Endothelial cell (in vitro differentiated cells): Measurements from ENCODE around the gene WAC. TPM values are rescaled to one million over a fixed set of nuclear protein-coding genes. Genes with fewer than 3 reads are reported as not detected.

Experiments
- DNase-seq: peaks from one replicate; pipeline ENCODE4 v3.0.0; 2021; ENCODE audit warnings: low spot score
- H3K27ac Mint-ChIP-seq: one replicate; pipeline ENCODE4 v1.8.0; 2021; ENCODE audit warnings: mixed read lengths, inconsistent platforms; ENCODE audit not compliant: unreplicated experiment
- H3K27me3 Mint-ChIP-seq: one replicate; pipeline ENCODE4 v1.8.0; 2021; ENCODE audit warnings: mild to moderate bottlenecking, moderate library complexity, mixed read lengths, inconsistent platforms; ENCODE audit not compliant: unreplicated experiment
- H3K36me3 Mint-ChIP-seq: one replicate; pipeline ENCODE4 v1.8.0; 2021; ENCODE audit warnings: mild to moderate bottlenecking, low read depth, mixed read lengths, inconsistent platforms; ENCODE audit not compliant: unreplicated experiment
- H3K4me1 Mint-ChIP-seq: one replicate; pipeline ENCODE4 v1.8.0; 2021; ENCODE audit warnings: mild to moderate bottlenecking, mixed read lengths, inconsistent platforms; ENCODE audit not compliant: unreplicated experiment
- H3K4me3 Mint-ChIP-seq: one replicate; pipeline ENCODE4 v1.8.0; 2021; ENCODE audit warnings: mild to moderate bottlenecking, mixed read lengths, inconsistent platforms; ENCODE audit not compliant: unreplicated experiment
- H3K9me3 Mint-ChIP-seq: one replicate; pipeline ENCODE4 v1.8.0; 2021; ENCODE audit warnings: mixed read lengths, inconsistent platforms; ENCODE audit not compliant: unreplicated experiment
- CTCF ChIP-seq: fragments of 200-600 bp; sonication (generic); IDR thresholded peaks from one replicate; pipeline ENCODE4 v1.5.0; 2021; ENCODE audit warnings: antibody characterized with exemption; ENCODE audit not compliant: unreplicated experiment
- total RNA-seq: library from RNA; stranded (reverse); fragmentation: NEBNext Ultra II Directional; extraction: Animal tissue kit (Norgen Biotek cat#: 25700); gene quantifications from one replicate; pipeline ENCODE4 v1.2.1, GENCODE V29; 2021; ENCODE audit not compliant: unreplicated experiment

WAC gene
- total RNA-seq, 1 donor from 2014 or later = 122 TPM

DNA sequence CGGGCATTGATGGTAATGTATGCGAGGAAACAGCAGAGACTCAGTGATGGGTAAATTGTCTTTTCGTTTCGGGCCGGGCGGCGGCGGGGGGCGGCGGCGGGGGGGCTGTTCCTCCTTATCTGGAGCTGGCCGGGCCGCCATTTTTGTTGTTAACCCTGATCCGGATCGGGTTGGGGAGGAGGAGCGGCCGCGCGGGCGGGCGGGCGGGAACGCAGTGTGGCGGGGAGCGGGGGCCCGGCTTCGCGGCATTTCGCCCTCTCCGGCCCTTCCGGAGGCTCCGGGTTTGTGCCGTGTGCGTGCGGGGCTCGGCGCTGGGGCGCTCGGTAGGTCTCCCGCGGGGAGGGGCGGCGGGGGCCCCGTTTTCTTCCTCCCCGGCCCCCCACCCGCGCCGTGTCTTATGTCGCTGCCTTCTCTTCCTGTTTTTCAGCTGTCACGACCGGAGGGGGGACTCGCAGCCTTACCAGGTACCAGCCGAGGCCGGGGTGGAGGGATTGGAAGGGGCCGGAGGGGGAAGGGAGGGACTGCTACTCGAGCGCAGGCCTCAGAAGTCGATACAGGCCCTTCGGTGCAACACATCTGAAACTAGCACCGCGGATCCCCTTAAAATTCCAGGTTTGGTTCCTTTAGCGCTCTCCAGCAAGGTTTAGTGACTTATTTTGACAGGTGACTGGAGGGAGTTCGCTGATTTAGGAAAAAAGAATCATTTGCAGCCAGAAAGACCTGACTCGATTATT is 820 bp downstream of the WAC start:
- H3K27ac Mint-ChIP-seq = peak overlapping the region; percentile 92
- peaks cover 43% of the 10 kb centered on the region for H3K36me3 Mint-ChIP-seq
- H3K4me1 Mint-ChIP-seq = peaks cover 39% of the 10 kb centered on the region

GRCh38 chr10:28535846-28536245 is 2.9 kb downstream of the WAC start:
- H3K27me3 Mint-ChIP-seq = peaks cover 19% of the 10 kb centered on the region
- H3K9me3 Mint-ChIP-seq = no peaks in the 10 kb centered on the region
- peak overlapping the region; percentile 81 for H3K4me3 Mint-ChIP-seq
- H3K4me1 Mint-ChIP-seq = peaks cover 28% of the 10 kb centered on the region
- H3K36me3 Mint-ChIP-seq = peaks cover 40% of the 10 kb centered on the region
- no peak for DNase-seq
- H3K27ac Mint-ChIP-seq = no peak overlapping the region
- TF ChIP-seq CTCF = no peak

More for the DNA sequence above, 820 bp downstream of the WAC start:
- Mint-ChIP-seq H3K9me3 (no peaks in the 10 kb centered on the region), H3K4me3 (peak overlapping the region; percentile 98), H3K27me3 (peaks cover 24% of the 10 kb centered on the region)
- DNase-seq = peak; percentile 64
- TF ChIP-seq CTCF = no peak

- no peak for DNase-seq
- Mint-ChIP-seq H3K27me3 (peaks cover 9% of the 10 kb centered on the region), H3K4me3 (no peak overlapping the region), H3K27ac (no peak overlapping the region), H3K9me3 (no peaks in the 10 kb centered on the region), H3K36me3 (peaks cover 39% of the 10 kb centered on the region), H3K4me1 (peaks cover 20% of the 10 kb centered on the region)
- TF ChIP-seq CTCF = no peak
These were observed 5.7 kb downstream of the WAC start for GRCh38 chr10:28538595-28538994.

- TF ChIP-seq CTCF = no peak
- Mint-ChIP-seq H3K36me3 (peaks cover 27% of the 10 kb centered on the region), H3K4me3 (no peak overlapping the region), H3K4me1 (peaks cover 10% of the 10 kb centered on the region), H3K27ac (no peak overlapping the region), H3K9me3 (no peaks in the 10 kb centered on the region), H3K27me3 (no peaks in the 10 kb centered on the region)
- no peak for DNase-seq
These were observed 7.2 kb downstream of the WAC start for GRCh38 chr10:28540145-28540544.

GRCh38 chr10:28541717-28542365 is 8.9 kb downstream of the WAC start:
- H3K27ac Mint-ChIP-seq = peak overlapping the region; percentile 1
- no peaks in the 10 kb centered on the region for H3K27me3 Mint-ChIP-seq
- TF ChIP-seq CTCF = no peak
- DNase-seq = no peak
- H3K4me1 Mint-ChIP-seq = peaks cover 3% of the 10 kb centered on the region
- no peaks in the 10 kb centered on the region for H3K9me3 Mint-ChIP-seq
- H3K4me3 Mint-ChIP-seq = no peak overlapping the region
- peaks cover 18% of the 10 kb centered on the region for H3K36me3 Mint-ChIP-seq
